ENCODE results near the gene TMEM242.

DNA sequence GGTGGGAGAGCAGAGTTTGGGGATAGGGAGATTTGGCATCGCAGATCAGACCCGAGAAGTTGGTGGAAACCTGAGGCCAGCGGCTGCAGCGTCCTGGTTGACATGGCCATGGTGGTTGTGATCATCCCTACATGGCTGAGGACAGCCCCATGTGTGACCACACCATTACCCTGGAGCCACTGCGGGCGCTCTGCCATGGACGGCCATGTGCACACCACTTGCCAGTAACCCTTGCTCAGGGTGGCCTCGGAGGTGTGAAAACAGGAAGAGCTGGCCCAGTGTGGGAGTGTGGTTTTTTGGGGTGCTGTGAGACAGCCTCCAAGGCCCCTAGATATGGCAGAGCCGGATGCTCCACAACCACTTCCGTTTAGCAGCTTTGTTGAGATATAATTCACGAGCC is 64.4 kb downstream of the TMEM242 start:
- TF ChIP-seq, protein P1, sequence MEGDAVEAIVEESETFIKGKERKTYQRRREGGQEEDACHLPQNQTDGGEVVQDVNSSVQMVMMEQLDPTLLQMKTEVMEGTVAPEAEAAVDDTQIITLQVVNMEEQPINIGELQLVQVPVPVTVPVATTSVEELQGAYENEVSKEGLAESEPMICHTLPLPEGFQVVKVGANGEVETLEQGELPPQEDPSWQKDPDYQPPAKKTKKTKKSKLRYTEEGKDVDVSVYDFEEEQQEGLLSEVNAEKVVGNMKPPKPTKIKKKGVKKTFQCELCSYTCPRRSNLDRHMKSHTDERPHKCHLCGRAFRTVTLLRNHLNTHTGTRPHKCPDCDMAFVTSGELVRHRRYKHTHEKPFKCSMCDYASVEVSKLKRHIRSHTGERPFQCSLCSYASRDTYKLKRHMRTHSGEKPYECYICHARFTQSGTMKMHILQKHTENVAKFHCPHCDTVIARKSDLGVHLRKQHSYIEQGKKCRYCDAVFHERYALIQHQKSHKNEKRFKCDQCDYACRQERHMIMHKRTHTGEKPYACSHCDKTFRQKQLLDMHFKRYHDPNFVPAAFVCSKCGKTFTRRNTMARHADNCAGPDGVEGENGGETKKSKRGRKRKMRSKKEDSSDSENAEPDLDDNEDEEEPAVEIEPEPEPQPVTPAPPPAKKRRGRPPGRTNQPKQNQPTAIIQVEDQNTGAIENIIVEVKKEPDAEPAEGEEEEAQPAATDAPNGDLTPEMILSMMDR (IDR thresholded peaks at IDR 0.05; ENCODE audit: insufficient read depth, low read depth, low read length), result no peak
- no peak for TF ChIP-seq EZH2 (IDR thresholded peaks at IDR 0.05; ENCODE audit: insufficient read depth, low read length)

All from astrocyte (in vitro differentiated cells and primary cell).